ENCODE measurements around the gene TADA2B.

The TADA2B gene

GRCh38 chr4:7043284-7044136 is at the start of gene TADA2B:
TADA2B (plus strand) TSS chr4:7043372; CDS start chr4:7043580, 208 bp downstream.
- FAIRE-seq = no peak

GRCh38 chr4:6996481-6996880 is 46.7 kb upstream of the TADA2B start:
- FAIRE-seq = no peak

GRCh38 chr4:6999172-7000086 is 43.7 kb upstream of the TADA2B start:
- FAIRE-seq = no peak

- no peak for FAIRE-seq
Measured at GRCh38 chr4:7000421-7001176, 42.6 kb upstream of the TADA2B start.

GRCh38 chr4:7001271-7001670 is 41.9 kb upstream of the TADA2B start:
- no peak for FAIRE-seq

GRCh38 chr4:7002336-7002735 is 40.8 kb upstream of the TADA2B start:
- FAIRE-seq = no peak

- FAIRE-seq = no peak
Measured at GRCh38 chr4:7003176-7003878, 39.8 kb upstream of the TADA2B start.

- no peak for FAIRE-seq
Measured at GRCh38 chr4:7003879-7004240, 39.3 kb upstream of the TADA2B start.

- no peak for FAIRE-seq
Measured at GRCh38 chr4:7004331-7004730, 38.8 kb upstream of the TADA2B start.

GRCh38 chr4:7005571-7005970 is 37.6 kb upstream of the TADA2B start:
- FAIRE-seq = no peak

GRCh38 chr4:7006411-7006810 is 36.8 kb upstream of the TADA2B start:
- no peak for FAIRE-seq

- no peak for FAIRE-seq
Measured at GRCh38 chr4:7007142-7007907, 35.8 kb upstream of the TADA2B start.

- no peak for FAIRE-seq
Measured at GRCh38 chr4:7007944-7008343, 35.2 kb upstream of the TADA2B start.

GRCh38 chr4:7009564-7009963 is 33.6 kb upstream of the TADA2B start:
- no peak for FAIRE-seq

- no peak for FAIRE-seq
Measured at GRCh38 chr4:7013175-7013574, 30.0 kb upstream of the TADA2B start.

GRCh38 chr4:7014815-7015214 is 28.4 kb upstream of the TADA2B start:
- no peak for FAIRE-seq

GRCh38 chr4:7015383-7016035 is 27.7 kb upstream of the TADA2B start:
- FAIRE-seq = no peak

- FAIRE-seq = no peak
Measured at GRCh38 chr4:7016086-7016485, 27.1 kb upstream of the TADA2B start.

- FAIRE-seq = no peak
Measured at GRCh38 chr4:7016512-7016911, 26.7 kb upstream of the TADA2B start.

- no peak for FAIRE-seq
Measured at GRCh38 chr4:7017446-7018048, 25.6 kb upstream of the TADA2B start.

- no peak for FAIRE-seq
Measured at GRCh38 chr4:7018281-7018680, 24.9 kb upstream of the TADA2B start.

Measured in G401.6 (cell line).